Calu3 (cell line): Measurements from ENCODE around the gene PLEKHO2. TPM values are rescaled to one million over a fixed set of nuclear protein-coding genes. Genes with fewer than 3 reads are reported as not detected.

Source experiments
- BruUV-seq: library from RNA; stranded (reverse); fragments of 400-500 nt; replicated peaks from 2 replicates; lab custom pipeline; 2021; lab: Mats Ljungman, UMichigan
- CTCF ChIA-PET: fragments of 300-600 bp; sonication (Branson Sonifier 250); formaldehyde crosslinking; loops from one replicate; lab custom pipeline; 2022; ENCODE audit warnings: antibody characterized with exemption; lab: Charles Lee
- DNase-seq: peaks from one replicate; pipeline ENCODE4 v3.0.0; 2022
- H3K27ac Mint-ChIP-seq: one replicate; pipeline ENCODE4 v1.8.0; 2022; ENCODE audit warnings: mixed read lengths; ENCODE audit not compliant: unreplicated experiment
- H3K27me3 Mint-ChIP-seq: one replicate; pipeline ENCODE4 v1.8.0; 2022; ENCODE audit warnings: mixed read lengths; ENCODE audit not compliant: unreplicated experiment
- H3K36me3 Mint-ChIP-seq: one replicate; pipeline ENCODE4 v1.8.0; 2022; ENCODE audit warnings: mild to moderate bottlenecking, moderate library complexity, mixed read lengths; ENCODE audit not compliant: insufficient read depth, unreplicated experiment
- H3K4me1 Mint-ChIP-seq: one replicate; pipeline ENCODE4 v1.8.0; 2022; ENCODE audit warnings: mild to moderate bottlenecking, low read depth, mixed read lengths; ENCODE audit not compliant: unreplicated experiment
- H3K4me3 Mint-ChIP-seq: one replicate; pipeline ENCODE4 v1.8.0; 2022; ENCODE audit warnings: mild to moderate bottlenecking, low read depth, moderate library complexity, mixed read lengths; ENCODE audit not compliant: unreplicated experiment
- H3K9me3 Mint-ChIP-seq: one replicate; pipeline ENCODE4 v1.8.0; 2022; ENCODE audit warnings: low read depth, mixed read lengths; ENCODE audit not compliant: unreplicated experiment
- CTCF ChIP-seq: fragments of 200-600 bp; IDR thresholded peaks from one replicate; pipeline ENCODE4 v1.8.0; 2022; ENCODE audit warnings: antibody characterized with exemption; ENCODE audit not compliant: unreplicated experiment
- intact Hi-C: fragments of 100-400 bp; cut with micrococcal nuclease; formaldehyde crosslinking; loops from one replicate; pipeline ENCODE4 v1.10.0; 2022; ENCODE audit not compliant: unreplicated experiment
- total RNA-seq: library from RNA; stranded (reverse); gene quantifications from 2 replicates; pipeline ENCODE4 v1.2.3, GENCODE V29; 2022

The PLEKHO2 gene
- total RNA-seq, 1 experiment from 2014 or later, result 2.0 TPM

- Mint-ChIP-seq H3K4me1 (no peaks in the 10 kb centered on the region), H3K4me3 (no peak overlapping the region), H3K27ac (no peak overlapping the region), H3K9me3 (no peaks in the 10 kb centered on the region), H3K36me3 (no peaks in the 10 kb centered on the region), H3K27me3 (no peaks in the 10 kb centered on the region)
- intact Hi-C loops, result no loop called here
- CTCF ChIA-PET, result no interaction called here
- no peak for DNase-seq
- no peak for TF ChIP-seq CTCF
- BruUV-seq, result no TSS peak
Observed at GRCh38 chr15:64850778-64851502, 9.2 kb downstream of the PLEKHO2 start.

DNA sequence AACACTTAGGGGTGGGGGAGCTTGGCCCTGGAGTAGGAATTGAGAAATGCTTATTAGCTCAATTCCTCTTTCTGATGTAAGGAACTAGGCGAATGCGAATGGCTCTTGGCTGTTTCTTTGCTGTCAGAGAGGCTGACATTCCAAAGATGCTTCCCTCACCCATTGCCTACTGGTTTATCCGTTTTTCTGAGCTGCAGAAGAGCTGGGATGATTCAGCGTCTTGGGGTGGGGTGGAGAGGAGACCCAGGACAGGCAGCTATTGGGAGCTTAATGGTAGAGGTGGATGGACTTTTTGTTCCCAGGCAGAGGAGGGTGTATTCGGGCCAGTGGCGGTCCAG, 9.8 kb downstream of the PLEKHO2 start:
- Mint-ChIP-seq H3K27ac (no peak overlapping the region), H3K4me1 (no peaks in the 10 kb centered on the region), H3K36me3 (no peaks in the 10 kb centered on the region), H3K27me3 (no peaks in the 10 kb centered on the region), H3K9me3 (no peaks in the 10 kb centered on the region), H3K4me3 (no peak overlapping the region)
- BruUV-seq, result no TSS peak
- intact Hi-C loops, result no loop called here
- no peak for TF ChIP-seq CTCF
- no peak for DNase-seq
- CTCF ChIA-PET, result no interaction called here

GRCh38 chr15:64854041-64854440, 12.3 kb downstream of the PLEKHO2 start:
- BruUV-seq, result no TSS peak
- CTCF ChIA-PET, result no interaction called here
- no peak for DNase-seq
- no peak for TF ChIP-seq CTCF
- Mint-ChIP-seq H3K9me3 (no peaks in the 10 kb centered on the region), H3K27ac (no peak overlapping the region), H3K36me3 (no peaks in the 10 kb centered on the region), H3K4me1 (peaks cover 7% of the 10 kb centered on the region), H3K27me3 (no peaks in the 10 kb centered on the region), H3K4me3 (no peak overlapping the region)
- intact Hi-C loops, result no loop called here

- CTCF ChIA-PET, result no interaction called here
- Mint-ChIP-seq H3K4me1 (peaks cover 7% of the 10 kb centered on the region), H3K9me3 (no peaks in the 10 kb centered on the region), H3K4me3 (no peak overlapping the region), H3K27me3 (no peaks in the 10 kb centered on the region), H3K27ac (no peak overlapping the region), H3K36me3 (no peaks in the 10 kb centered on the region)
- TF ChIP-seq CTCF, result no peak
- intact Hi-C loops, result no loop called here
- no TSS peak for BruUV-seq
- DNase-seq, result no peak
Observed at GRCh38 chr15:64854526-64854925, 12.8 kb downstream of the PLEKHO2 start.
